COR-L47 (cell line): Measurements from ENCODE around the gene TADA3.

Source experiments
- DNase-seq: peaks from one replicate; lab custom pipeline; 2025; lab: John Stamatoyannopoulos, UW

Gene TADA3

DNA sequence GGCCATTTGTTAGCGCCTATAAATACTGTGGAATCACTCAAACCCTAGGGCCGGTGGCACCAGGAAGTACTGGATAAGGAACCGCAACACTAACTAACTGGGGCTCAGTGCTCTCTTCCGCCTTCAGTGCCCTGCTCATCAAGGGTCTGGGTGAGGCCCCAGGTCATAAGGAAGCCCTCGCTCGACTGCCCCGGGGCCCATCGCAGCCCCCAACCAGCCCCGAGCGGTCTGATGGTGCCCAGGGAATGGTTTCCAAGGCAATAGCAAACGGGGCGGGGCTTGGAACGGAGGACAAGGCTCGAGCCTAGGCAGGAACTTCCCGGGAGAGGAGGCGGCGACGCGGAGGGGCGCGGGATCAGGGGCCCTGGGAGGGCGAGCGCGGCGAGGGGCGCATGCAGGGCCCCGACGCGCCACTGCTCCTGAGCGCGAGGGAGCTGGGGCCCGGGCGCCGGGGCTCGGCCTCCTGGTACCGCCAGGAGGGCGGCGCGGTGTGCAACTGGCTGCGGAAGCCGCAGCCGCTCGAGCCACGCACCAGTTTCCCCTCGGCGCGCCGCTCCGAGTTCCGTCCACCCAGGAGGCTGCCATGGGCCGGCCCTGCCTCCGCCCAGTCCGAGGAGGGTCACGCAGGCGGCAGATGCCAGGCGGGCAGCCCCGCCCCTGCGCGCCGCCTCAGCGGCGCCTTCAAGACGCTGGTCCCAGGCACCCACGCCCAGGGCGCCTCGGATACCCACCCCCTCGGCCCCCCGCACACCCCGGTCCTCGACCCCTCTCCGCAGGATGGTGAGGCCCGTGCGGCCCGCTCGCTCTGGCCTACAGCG lies 17.6 kb upstream of the TADA3 start, which contains the start of gene TTLL3:
Gene TTLL3 (plus strand): TSS at position 648 of the 818 bp plus-strand sequence. CDS start 400 bp downstream, outside the sequence.
- peak; percentile 18 for DNase-seq

DNA sequence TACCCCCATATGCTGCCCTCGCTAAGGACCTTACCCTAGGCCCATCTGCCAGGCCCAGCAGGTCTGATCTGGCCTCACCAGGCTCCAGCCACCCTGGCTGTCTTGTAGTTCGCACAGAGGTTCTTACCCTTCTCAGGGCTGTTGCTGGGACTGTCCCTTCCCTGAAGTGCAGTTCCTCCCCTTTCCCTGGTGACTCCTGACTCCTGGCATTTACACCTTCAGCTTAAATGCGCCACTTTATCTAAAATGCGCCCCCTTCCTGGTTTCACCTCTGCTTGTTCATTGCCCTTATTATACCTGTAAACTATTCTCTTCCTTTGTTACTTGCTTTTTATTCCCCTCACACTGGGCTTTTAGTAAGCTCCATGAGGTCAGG lies 17.0 kb upstream of the TADA3 start:
- DNase-seq = no peak

DNA sequence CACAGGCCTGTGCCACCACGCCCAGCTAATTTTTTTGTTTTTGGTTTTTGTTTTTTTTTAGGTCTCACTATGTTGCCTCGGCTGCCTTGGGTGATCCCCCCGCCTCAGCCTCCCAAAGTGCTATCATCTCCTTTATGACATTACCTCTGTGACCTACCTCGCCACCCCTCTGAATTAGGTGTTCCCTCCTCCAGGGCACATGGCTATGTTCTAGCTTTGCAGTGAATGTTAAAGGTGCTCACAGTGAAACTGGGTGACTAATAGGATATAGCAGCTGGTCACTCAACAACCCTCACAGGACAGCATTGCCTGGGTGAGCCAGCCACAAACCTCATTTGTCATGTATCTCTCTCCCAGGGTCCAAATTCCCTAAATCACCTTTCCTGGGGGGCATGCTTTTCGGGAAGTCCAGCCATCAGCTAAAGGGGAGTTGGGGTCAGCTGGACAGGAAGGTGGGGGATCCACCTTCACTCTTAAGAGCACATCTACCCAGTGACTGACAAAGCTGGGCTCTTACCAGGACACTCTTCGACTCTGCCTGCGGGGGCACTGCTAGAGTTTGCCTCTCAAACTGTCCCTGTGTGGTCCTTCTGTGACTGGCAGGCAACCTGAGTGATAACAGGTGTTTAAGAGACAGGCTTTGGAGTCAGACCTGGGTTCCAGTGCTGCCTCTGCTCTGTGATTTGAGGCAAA lies 16.2 kb upstream of the TADA3 start:
- DNase-seq = peak; percentile 29

DNA sequence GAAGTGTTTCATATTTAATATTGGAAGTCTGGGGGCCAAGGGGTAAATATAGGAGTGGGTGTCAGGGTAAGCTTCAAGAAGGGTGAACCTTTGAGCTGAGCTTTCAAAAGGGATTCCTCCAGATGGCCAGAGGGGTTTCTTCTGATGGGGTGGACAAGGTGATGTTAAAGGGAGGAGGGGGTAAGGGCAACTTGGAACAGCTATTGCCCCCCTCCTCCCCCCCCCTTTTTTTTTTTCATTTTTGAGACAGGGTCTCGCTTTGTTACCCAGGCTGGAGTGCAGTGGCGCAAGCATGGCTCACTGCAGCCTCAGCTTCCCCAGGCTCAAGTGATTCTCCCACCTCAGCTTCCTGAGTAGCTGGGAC lies 15.7 kb upstream of the TADA3 start:
- DNase-seq = no peak

DNA sequence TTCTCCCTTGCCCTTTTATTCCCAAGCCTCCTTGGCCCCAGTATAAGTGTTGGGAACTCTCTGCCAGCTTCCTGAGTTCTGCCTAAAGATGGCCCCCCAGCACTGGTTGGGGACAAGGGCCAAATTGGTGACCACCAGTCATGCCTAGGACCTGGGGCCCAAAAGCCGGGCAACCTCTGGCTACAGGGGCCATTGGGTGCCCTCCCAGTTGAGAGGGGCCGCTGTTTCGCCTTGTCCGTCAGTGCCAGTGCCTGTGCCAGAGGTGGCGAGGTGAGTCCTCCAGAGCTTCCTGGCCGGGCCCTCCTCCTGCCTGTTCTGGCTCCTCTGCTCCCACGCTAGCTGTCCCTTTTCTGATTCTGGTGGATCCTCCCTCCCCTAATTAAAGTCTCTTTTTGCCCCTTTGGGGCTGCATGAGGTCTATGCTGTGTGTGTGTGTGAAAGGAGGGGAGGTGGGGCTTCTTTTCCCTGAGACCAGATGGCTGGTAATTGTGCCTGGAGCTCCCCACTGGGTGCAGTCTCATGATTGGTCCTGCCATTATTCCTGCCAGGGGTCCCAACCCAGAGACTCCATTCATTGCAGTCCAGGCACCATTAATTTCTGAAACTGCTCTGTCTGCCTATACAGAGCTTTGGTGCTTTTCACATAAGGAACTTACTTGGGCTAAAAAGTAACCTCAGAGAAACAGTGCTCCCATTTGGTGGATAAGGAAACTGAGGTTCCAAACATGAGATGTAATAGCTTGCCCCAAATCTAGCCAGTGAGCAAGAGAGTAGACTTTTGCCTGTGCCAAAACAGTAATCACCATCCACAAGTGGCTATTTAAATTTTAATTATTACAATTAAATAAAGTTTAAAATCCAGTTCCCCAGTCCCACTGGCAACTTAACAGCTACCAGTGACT lies 14.7 kb upstream of the TADA3 start:
- DNase-seq = no peak

DNA sequence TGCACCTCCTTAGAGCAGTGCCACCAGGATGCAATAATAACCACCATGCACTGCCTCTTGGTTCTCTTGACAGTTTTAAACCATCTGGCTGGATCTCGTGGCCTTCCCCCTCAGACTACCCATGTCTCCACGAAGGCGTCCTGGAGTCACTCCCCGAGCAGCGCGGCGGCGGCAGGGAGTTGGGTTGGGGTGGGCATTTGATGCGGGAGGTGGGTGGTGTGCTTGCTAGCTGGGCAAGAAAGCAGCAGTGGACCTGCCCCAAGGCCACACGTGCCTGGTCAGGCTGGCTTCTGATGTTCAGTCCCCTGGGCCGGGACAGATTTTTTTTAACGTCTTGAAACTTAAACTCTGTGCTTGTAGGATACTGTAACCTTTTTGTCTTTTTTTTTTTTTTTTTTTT lies 13.9 kb upstream of the TADA3 start:
- DNase-seq = no peak

DNA sequence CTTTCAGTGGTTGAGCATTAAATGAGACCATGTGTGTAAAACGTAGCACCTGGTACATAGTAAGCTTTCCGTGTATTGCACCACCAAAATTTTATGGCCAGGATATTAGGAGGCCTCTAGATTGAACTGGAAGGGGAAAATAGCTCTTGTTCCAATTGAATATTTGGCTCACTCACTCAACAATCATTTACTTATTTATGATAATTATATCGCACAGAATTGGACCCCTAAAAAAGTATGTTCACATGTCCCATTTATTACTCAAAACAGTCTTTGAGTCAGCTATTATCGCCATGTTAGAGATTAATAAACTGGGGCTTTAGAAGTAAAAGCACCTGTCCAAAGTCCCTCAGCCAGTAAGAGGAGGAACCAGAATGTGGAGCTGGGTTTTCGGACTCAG lies 12.7 kb upstream of the TADA3 start:
- no peak for DNase-seq

DNA sequence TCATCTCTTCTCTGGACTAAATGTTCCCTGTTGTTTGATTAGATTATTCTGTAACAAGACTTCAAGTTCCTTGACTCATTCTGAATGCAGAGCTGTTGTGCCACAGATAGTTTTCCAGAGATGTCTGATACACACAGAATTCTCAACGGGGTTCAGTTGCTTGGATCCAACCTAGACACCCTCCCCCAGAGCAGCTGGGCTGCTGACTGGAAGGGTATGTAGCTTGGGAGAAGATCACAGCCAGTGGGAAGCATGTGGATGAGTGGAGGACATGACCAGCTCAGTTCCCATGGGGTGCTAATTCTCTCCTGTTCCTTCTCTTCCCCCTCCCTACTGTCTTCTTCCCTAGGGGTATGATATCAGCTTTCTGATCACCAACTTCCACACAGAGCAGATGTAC lies 11.2 kb upstream of the TADA3 start:
- DNase-seq = no peak

DNA sequence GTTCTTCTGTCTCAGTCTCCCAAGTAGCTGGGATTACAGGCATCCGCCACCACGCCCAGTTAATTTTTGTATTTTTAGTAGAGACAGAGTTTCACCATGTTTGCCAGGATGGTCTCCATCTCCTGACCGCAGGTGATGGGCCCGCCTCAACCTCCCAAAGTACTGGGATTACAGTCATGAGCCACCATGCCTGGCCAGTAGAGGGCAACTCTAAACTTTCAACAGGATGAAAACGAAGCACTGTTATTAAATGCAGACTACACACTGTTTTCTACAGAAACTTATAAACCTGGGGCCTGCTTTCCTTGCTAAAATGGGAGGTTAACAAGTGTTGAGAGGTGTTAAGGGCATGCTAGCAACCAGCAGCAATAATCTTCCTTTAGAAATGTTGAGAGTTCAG lies 8.3 kb upstream of the TADA3 start:
- no peak for DNase-seq

DNA sequence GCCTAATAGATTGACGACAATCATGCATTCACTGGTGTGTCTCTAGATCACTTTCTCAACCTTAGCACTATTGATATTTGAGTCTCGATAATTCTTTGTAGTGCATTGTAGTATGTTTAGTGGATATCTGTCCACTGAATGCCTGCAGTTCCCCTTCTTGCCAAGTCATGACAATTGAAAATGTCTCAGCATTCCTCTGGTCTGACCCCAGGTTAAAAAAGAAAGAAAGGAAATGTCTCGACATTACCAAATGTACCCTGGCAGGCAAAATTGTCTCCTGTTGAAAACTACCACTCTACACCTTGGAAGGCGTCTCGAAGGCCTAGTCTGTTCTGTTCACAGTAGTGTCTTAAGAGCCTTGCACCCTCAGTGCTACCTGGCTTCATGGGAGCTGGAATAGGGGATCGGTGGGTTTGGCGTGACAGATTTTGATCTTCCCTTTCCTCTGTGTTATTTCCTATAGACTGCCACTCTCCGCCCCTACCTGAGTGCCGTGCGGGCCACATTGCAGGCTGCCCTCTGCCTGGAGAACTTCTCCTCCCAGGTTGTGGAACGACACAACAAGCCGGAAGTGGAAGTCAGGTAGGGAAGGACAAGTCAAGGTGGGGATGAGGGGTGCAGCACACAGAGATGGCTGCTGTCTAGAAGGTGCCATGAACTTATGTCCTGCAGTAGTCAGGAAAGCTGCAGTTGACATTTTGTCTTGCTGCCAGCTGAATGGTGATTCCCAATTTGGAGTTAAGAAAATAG lies 5.1 kb upstream of the TADA3 start:
- DNase-seq = no peak

DNA sequence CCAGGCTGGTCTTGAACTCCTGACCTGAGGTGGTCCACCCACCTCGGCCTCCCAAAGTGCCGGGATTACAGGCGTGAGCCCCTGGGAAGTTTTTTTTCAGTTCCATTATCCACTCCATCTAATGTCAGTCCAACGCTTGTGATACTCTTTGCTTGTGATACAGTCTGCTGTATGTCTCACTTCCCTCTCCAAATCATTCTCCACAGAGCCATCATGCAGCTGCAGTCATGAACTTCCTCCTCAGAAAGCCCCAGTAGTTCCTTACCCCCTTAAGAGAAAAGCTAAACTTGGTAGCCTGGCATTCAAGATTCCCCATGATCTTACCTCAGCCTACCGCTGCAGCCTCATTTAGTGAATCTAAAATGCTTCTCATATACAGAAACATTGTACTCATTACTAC lies 2.9 kb upstream of the TADA3 start:
- DNase-seq = no peak

DNA sequence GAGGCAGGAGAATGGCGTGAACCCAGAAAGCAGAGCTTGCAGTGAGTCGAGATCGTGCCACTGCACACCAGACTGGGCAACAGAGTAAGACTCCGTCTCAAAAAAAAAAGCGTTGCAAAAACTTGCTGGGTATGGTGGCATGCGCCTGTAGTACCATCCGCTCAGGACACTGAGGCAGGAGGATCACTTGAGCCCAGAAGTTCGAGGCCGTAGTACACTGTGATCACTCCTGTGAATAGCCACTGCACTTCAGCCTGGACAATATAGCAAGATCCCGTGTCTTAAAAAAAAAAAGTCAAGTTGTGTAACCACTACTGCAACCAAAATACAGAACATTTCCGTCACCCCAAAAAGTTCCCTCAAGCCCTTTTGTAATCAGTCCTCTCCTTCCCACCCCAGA lies 2.1 kb upstream of the TADA3 start:
- DNase-seq = no peak

DNA sequence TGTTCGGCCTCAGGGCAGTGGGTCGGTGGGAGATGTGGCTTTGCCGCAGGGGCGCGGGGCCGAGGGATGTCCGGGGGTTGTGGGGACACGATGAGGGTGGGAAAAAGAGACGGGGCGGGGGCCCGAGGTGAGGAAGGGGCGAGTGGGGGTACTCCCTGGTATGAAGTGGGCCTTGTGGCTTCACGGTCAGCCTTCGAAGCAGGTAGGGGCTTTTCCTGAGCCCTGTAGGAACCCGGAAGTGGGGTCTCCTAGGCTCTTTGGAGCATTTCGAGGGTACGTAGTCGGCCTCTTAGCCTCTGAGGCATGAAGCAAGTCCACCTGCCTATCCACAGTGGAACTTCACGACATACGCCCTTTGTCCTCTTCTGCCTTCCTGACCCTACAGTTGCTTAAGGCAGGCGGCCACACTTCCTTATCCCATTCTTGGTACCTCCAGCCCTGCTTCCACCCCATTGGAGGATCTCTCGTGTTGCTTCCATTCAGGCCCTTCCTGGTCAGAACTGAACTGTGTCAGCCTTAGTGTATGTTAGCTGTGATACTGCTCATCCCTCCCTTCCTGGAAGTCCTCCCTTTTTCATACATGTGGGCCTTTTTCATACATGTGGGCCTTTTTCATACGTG lies 998 bp upstream of the TADA3 start:
- no peak for DNase-seq

DNA sequence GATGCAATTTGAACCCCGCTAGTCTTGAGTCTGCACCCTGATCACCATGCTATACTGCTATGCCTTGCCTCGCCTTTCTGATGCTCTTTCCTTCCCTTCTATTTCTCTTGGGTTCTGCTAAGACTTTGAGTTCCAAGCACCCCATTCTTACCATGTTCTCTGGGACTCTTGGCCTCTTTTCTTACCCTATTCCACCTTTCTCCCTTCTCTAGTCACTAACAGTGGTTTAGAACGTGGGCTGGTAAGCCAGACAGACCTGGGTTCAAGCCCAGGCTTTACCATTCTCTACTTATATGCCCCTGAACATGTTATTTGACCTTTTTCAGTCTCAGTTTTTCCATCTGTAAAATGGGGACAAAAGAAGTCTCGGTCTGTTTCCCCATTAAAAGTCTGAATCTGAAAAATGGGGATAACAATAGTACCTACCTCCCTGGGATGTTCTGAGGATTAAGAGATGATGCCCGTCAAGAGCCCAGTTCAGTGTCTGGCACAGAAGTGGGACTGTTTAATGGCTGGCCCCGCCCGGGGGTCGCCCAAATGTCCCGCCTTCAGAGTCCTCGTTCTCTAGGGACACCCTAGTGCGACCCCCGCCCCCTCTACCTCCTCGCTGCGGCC lies 376 bp downstream of the TADA3 start:
- no peak for DNase-seq

DNA sequence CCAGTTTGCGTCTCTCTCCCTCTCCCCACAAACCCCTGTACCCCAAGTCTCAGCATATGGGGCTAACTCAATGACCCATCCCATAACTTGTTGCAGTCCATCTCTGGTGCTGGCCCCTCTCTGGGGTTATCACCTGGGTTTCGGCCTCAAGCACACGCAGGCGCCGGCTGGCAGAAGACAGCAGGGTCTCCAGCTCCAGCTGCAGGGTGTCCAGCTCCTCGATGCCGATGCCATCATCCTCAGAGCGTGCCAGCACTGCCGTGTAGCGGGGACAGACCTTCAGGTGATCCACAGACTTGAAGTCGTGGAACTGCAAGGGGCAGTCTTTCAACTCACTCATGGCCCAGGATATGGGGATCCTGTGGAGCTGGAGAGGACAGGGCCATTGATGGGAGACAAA lies 1.1 kb downstream of the TADA3 start:
- no peak for DNase-seq

DNA sequence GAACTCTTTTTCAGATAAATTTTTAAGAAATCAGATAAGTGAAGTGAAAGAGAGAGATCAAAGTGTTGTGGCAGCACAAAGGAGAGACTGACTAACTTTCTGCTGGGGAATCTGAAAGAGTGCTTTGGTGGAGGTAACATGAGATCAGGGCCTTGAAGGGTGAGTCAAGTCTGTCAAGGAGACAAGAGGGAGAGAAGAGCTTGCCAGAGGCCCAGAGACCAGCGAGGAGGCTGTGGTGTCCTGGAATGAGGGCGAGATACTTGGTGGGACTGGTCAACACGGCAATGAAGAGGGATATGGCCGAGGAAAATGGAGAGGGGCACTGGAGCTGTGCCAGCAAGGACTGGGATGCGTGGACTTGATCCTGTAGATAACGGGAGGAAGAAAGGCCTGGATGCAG lies 4.6 kb downstream of the TADA3 start:
- no peak for DNase-seq

DNA sequence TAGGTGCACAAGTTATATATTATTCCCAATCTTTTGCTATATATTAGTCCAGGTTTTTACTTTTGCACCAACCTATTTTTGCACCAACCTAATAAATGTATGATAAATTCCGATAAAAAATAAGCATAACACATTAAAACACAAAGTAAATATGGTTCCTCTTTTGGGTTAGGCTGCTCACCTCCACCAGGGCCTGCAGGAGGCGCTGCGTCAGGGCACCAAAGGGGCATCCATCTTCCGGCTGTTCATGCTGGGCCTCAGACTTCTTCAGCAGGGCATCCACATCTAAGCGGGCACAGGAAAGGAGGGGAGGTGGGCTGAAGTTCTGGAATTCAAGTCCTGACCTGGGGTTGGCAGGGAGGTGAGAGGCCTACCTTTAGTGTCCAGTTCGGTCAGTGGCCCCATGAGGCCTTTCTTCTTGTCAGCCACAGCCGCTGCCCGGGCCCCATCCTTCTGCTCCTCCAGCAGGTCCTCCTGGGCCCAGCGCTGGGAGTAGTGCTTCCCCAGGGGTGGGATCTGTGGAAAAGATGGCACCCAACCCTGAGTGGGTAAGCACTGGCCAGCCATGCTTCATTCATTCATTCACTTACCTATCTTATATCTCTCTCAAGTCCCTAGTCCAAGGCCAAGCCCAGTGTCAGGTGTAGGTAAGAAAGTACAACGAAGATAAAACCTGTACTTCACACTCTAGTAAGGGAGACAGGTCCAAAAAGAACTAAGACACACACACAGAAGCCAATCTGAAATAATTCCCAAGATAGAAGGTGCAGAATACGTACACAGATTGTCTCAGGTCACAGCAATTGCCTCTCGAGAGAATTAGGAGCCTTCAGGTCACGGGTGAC lies 5.2 kb downstream of the TADA3 start:
- DNase-seq = no peak

DNA sequence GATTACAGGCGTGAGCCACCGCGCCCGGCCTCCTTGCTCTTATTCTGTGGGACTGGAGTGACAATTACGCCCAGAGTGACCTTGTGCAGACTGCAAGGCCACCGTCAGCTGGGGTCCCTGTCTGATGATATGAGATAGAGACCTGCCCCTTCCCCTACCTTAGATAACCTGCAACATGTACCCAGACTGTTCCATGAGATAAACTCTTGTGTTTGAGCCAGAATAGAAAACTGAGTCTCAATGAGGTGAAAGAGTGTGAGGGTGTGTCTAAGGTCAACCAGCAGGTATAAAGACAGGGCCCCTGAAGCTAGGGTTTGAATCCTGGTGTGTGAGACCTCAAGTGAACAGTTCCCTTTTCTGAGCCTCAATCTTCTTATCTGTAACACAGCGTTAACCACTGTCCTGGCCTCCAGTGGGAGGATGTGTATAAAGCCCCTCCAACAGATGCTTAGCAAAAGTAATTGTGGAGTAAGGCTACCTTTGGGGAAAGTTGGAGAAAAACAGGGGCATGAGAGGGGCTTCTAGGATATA lies 6.0 kb downstream of the TADA3 start:
- no peak for DNase-seq

DNA sequence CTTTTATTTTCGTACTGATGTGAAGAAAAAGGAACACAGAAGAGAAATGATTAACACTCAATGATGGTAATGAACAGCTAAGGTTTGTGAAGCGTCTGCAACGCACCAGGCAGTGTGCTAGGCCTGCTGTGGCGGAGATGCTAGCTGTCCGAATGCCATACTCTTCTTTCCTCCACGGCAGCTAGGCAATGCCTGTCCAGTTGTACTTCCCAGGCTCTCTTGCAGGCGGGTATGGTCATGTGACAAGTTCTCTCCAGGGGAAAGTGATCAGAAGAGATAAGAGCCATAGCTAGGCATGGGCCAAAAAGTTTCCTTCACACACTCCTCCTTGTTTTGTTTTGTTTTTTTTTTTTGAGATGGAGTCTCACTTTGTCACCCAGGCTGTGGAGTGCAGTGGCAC lies 6.7 kb downstream of the TADA3 start:
- no peak for DNase-seq

DNA sequence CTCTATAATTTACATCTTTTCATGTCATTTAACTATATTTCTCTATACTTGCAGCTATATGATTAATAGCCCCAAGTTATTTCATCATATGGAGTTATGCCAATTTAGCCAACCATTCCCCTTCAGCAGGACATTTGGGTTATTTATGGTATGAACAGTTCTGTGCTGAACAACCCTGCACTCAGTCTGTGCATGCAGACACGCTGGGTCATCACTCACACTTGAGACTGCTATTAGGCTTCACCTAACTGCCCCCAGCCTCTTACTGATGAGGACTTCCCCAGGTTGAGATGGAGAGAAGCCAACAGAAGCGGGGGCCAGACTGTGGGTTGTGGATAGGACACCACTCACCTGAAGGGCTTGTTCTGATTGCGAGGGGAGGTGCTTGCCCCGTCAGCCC lies 7.3 kb downstream of the TADA3 start:
- no peak for DNase-seq
